PFSK-1 (cell line): ENCODE data around the gene HDAC7.
A peak's percentile ranks its signal among the peaks of the same experiment; 100 is the strongest.

ENCODE experiments used
- FOXP2 ChIP-seq: optimal IDR thresholded peaks from 2 replicates; pipeline ENCODE3; 2011; ENCODE audit warnings: borderline replicate concordance, control low read depth, inconsistent platforms; ENCODE audit not compliant: insufficient read depth; ENCODE audit errors: extremely low read length, extremely low read depth
- POLR2AphosphoS5 ChIP-seq: IDR thresholded peaks from 2 replicates; pipeline ENCODE4 v1.6.1; 2012; ENCODE audit warnings: low read depth, mild to moderate bottlenecking, control low read depth, low read length, moderate library complexity
- REST ChIP-seq, 2 experiments: IDR thresholded peaks; 2 replicates each; pipeline versions ENCODE4 v1.6.1 to v1.8.0; 2011 to 2012; ENCODE audit warnings: low read depth in 2 of 2, low read length in 2 of 2, control low read depth in 1 of 2, inconsistent platforms in 1 of 2, mild to moderate bottlenecking in 1 of 2, moderate library complexity in 1 of 2; ENCODE audit not compliant: insufficient read depth in 1 of 2
- SIN3A ChIP-seq: IDR thresholded peaks from 2 replicates; pipeline ENCODE4 v1.6.1; 2012; ENCODE audit warnings: mild to moderate bottlenecking, low read length, moderate library complexity, borderline replicate concordance; ENCODE audit not compliant: insufficient read depth
- TAF1 ChIP-seq: IDR thresholded peaks from 2 replicates; pipeline ENCODE4 v1.6.1; 2012; ENCODE audit warnings: low read length, control low read depth, borderline replicate concordance; ENCODE audit not compliant: insufficient read depth

HDAC7 gene

GRCh38 chr12:47737936-47738594, 81.6 kb downstream of the HDAC7 start:
- TF ChIP-seq TAF1 (no peak), SIN3A (no peak), FOXP2 (no peak), POLR2AphosphoS5 (no peak), REST (IDR thresholded peaks at IDR 0.05; ENCODE audit: insufficient read depth in 1 of 2, low read depth in 2 of 2, low read length in 2 of 2) (no peak)

GRCh38 chr12:47736877-47737676, 82.6 kb downstream of the HDAC7 start:
- TF ChIP-seq TAF1 (no peak), FOXP2 (peak; percentile 40), SIN3A (no peak), POLR2AphosphoS5 (peak; percentile 61), REST (IDR thresholded peaks at IDR 0.05; ENCODE audit: insufficient read depth in 1 of 2, low read depth in 2 of 2, low read length in 2 of 2) (no peak)

GRCh38 chr12:47736216-47736615, 83.5 kb downstream of the HDAC7 start:
- TF ChIP-seq TAF1, result no peak

GRCh38 chr12:47735649-47736048, 84.1 kb downstream of the HDAC7 start:
- TF ChIP-seq POLR2AphosphoS5 (no peak), TAF1 (no peak), SIN3A (no peak), FOXP2 (no peak), REST (IDR thresholded peaks at IDR 0.05; ENCODE audit: insufficient read depth in 1 of 2, low read depth in 2 of 2, low read length in 2 of 2) (no peak)

GRCh38 chr12:47734725-47735480, 84.8 kb downstream of the HDAC7 start:
- TF ChIP-seq POLR2AphosphoS5 (no peak), SIN3A (no peak), FOXP2 (no peak), TAF1 (no peak), REST (IDR thresholded peaks at IDR 0.05; ENCODE audit: insufficient read depth in 1 of 2, low read depth in 2 of 2, low read length in 2 of 2) (no peak)
